ENCODE measurements around the gene SCAMP3.

- TF ChIP-seq CTCF (IDR thresholded peaks at IDR 0.05; ENCODE audit: poor library complexity, severe bottlenecking) (no peak), POLR2AphosphoS5 (IDR thresholded peaks at IDR 0.05) (no peak), TAF1 (IDR thresholded peaks at IDR 0.05; ENCODE audit: low read depth) (no peak), RAD21 (conservative IDR thresholded peaks at IDR 0.05) (no peak), EP300 (conservative IDR thresholded peaks at IDR 0.05; ENCODE audit: poor library complexity, severe bottlenecking) (no peak)
Measured at GRCh38 chr1:155285063-155285462, 22.9 kb upstream of the SCAMP3 start.
